ENCODE measurements around the gene EHD4. TPM values are rescaled to one million over a fixed set of nuclear protein-coding genes. Genes with fewer than 3 reads are reported as not detected.

EHD4 gene
- total and polyA plus RNA-seq, 9 donors, result 8.8 to 23.3 (median 13.7) TPM

- H3K4me3 ChIP-seq, result no peak overlapping the region
- WGBS, 3 donors, result 78 to 87% (median 82%) methylated on average over 18 of the region's 18 CpGs
- TF ChIP-seq POLR2A (IDR thresholded peaks at IDR 0.05), result no peak
- TF ChIP-seq CTCF (IDR thresholded peaks at IDR 0.05), result no peak
- no peak for TF ChIP-seq EP300 (IDR thresholded peaks at IDR 0.05)
- DNase-seq, result no peak
- no peak overlapping the region for H3K27ac ChIP-seq
- H3K36me3 ChIP-seq, result no peaks in the 10 kb centered on the region
- intact Hi-C loops (cut with DNase I), result no loop called here
- no peaks in the 10 kb centered on the region for H3K4me1 ChIP-seq (ENCODE audit: insufficient read depth)
- H3K27me3 ChIP-seq, result no peaks in the 10 kb centered on the region
- no peaks in the 10 kb centered on the region for H3K9me3 ChIP-seq
These were observed 110.5 kb downstream of the EHD4 start for GRCh38 chr15:41861736-41862356.

DNA sequence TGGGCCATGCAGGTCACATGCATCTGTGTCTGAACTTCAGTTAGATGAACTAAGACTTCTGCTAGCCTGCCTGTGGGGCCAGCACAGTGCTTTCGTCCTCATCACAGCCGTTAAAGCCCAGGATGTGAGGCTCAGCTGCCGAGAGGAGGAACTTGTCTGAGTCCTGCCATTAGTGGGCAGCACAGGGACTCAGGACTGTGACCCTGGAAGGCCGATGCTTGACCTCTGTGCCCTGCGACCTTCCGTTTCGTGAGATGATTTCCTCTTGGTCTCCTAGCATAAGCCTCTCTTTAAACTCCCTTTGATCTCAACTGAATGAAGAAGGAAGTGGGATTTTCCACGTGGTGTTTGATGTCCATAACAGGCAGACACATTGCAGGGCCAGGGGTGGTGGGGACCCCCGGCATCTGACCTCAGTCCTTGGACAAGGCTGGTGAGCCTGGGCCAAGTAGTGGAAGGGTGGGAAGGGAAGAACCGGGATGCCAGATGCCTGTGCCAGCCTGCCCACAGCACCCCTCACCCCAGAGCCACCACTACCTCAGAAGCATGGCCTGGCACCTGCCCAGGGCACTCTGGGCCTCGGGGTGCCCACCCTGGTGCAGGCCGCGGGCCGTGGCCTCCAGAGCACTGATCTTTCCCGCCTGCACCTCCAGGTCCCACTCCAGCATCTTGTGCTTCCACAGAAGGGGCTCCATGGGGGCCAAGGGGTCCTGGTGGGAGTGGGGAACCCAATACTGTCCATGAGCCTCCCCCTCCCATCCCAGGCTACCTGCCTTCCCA is 112.1 kb downstream of the EHD4 start:
- WGBS, 3 donors, result 72 to 81% (median 72%) methylated on average over 14 to 15 of the region's 15 CpGs
- TF ChIP-seq EP300 (IDR thresholded peaks at IDR 0.05) (no peak), CTCF (IDR thresholded peaks at IDR 0.05) (no peak), POLR2A (IDR thresholded peaks at IDR 0.05) (no peak)
- Histone ChIP-seq H3K27ac (no peak overlapping the region), H3K4me1 (ENCODE audit: insufficient read depth) (no peaks in the 10 kb centered on the region), H3K36me3 (no peaks in the 10 kb centered on the region), H3K4me3 (no peak overlapping the region), H3K27me3 (no peaks in the 10 kb centered on the region), H3K9me3 (no peaks in the 10 kb centered on the region)
- DNase-seq, result no peak
- intact Hi-C loops (cut with DNase I), result no loop called here

- Histone ChIP-seq H3K27me3 (no peaks in the 10 kb centered on the region), H3K36me3 (no peaks in the 10 kb centered on the region), H3K4me3 (no peak overlapping the region), H3K4me1 (ENCODE audit: insufficient read depth) (no peaks in the 10 kb centered on the region), H3K9me3 (no peaks in the 10 kb centered on the region), H3K27ac (no peak overlapping the region)
- no peak for TF ChIP-seq CTCF (IDR thresholded peaks at IDR 0.05)
- no peak for TF ChIP-seq POLR2A (IDR thresholded peaks at IDR 0.05)
- no peak for TF ChIP-seq EP300 (IDR thresholded peaks at IDR 0.05)
- 83 to 88% (median 87%) methylated on average over 15 of the region's 15 CpGs for WGBS, 3 donors
- intact Hi-C loops (cut with DNase I), result no loop called here
- no peak for DNase-seq
These were observed 113.6 kb downstream of the EHD4 start for GRCh38 chr15:41858756-41859155.

GRCh38 chr15:41857316-41857715 is 115.0 kb downstream of the EHD4 start:
- Histone ChIP-seq H3K27ac (no peak overlapping the region), H3K27me3 (no peaks in the 10 kb centered on the region), H3K4me3 (no peak overlapping the region), H3K4me1 (ENCODE audit: insufficient read depth) (no peaks in the 10 kb centered on the region), H3K36me3 (no peaks in the 10 kb centered on the region), H3K9me3 (no peaks in the 10 kb centered on the region)
- 79 to 84% (median 84%) methylated on average over 9 of the region's 9 CpGs for WGBS, 3 donors
- intact Hi-C loops (cut with DNase I), result no loop called here
- DNase-seq, result no peak
- TF ChIP-seq POLR2A (IDR thresholded peaks at IDR 0.05), result no peak
- no peak for TF ChIP-seq CTCF (IDR thresholded peaks at IDR 0.05)
- no peak for TF ChIP-seq EP300 (IDR thresholded peaks at IDR 0.05)

All from ovary (tissue), 9 donors.